H1 (cell line): ENCODE data around the gene GLT8D1. TPM values are rescaled to one million over a fixed set of nuclear protein-coding genes. Genes with fewer than 3 reads are reported as not detected.

Experiments
- CTCF ChIA-PET: fragments of 300-600 bp; sonication (Branson Sonifier 250); formaldehyde crosslinking; loops from one replicate; lab custom pipeline; 2021; ENCODE audit not compliant: partially characterized antibody; lab: Charles Lee
- POLR2A ChIA-PET: fragments of 300-600 bp; sonication (Branson Sonifier 250); formaldehyde crosslinking; loops from one replicate; lab custom pipeline; 2021; ENCODE audit warnings: inconsistent platforms; ENCODE audit not compliant: partially characterized antibody; lab: Charles Lee
- DNase-seq, 2 experiments: peaks; one replicate each; pipeline versions ENCODE4 v3.0.0 to v3.0.0-alpha.2; 2010 to 2022; ENCODE audit warnings: low spot score in 2 of 2, low read depth in 1 of 2, mixed read lengths in 1 of 2
- FAIRE-seq: peaks from 2 replicates; lab custom pipeline; 2011; peaks lifted over from hg19 to GRCh38; lab: Jason Lieb, UNC
- H2AFZ ChIP-seq: 2 replicates; pipeline ENCODE4 v1.8.1; 2012; ENCODE audit warnings: low read length, inconsistent platforms
- H2AK5ac ChIP-seq: 2 replicates; pipeline ENCODE4 v1.6.1; 2013; ENCODE audit warnings: low read depth, low read length
- H2BK120ac ChIP-seq: replicated peaks from 2 replicates; pipeline ENCODE3; 2013; ENCODE audit warnings: low read depth, low read length, inconsistent platforms
- H2BK12ac ChIP-seq: 2 replicates; pipeline ENCODE4 v1.6.1; 2013; ENCODE audit warnings: low read depth, low read length
- H2BK15ac ChIP-seq: 2 replicates; pipeline ENCODE4 v1.6.1; 2013; ENCODE audit warnings: low read length
- H2BK20ac ChIP-seq: 2 replicates; pipeline ENCODE4 v1.6.1; 2013; ENCODE audit warnings: low read length
- H2BK5ac ChIP-seq: 2 replicates; pipeline ENCODE4 v1.6.1; 2013; ENCODE audit warnings: low read depth, low read length
- H3K14ac ChIP-seq: 2 replicates; pipeline ENCODE4 v1.6.1; 2013; ENCODE audit warnings: inconsistent platforms; ENCODE audit not compliant: insufficient read length
- H3K18ac ChIP-seq: 2 replicates; pipeline ENCODE4 v1.6.1; 2013; ENCODE audit warnings: low read length; ENCODE audit errors: extremely low read depth
- H3K23ac ChIP-seq: 2 replicates; pipeline ENCODE4 v1.6.1; 2013; ENCODE audit warnings: inconsistent platforms; ENCODE audit not compliant: insufficient read length
- H3K23me2 ChIP-seq: 2 replicates; pipeline ENCODE4 v1.6.1; 2013; ENCODE audit warnings: low read depth, low read length
- H3K27ac ChIP-seq: 2 replicates; pipeline ENCODE4 v1.6.1; 2011; ENCODE audit warnings: low read depth, low read length, inconsistent platforms
- H3K27me3 ChIP-seq, 4 experiments: replicated peaks in 1 of 4; 1 replicate in 1 of 4; 2 replicates in 3 of 4; pipeline versions ENCODE4 v1.6.1 to v1.8.1; 2011 to 2013; ENCODE audit warnings: low read length in 3 of 4, mild to moderate bottlenecking in 3 of 4, inconsistent platforms in 2 of 4, mixed read lengths in 2 of 4, moderate library complexity in 1 of 4; ENCODE audit not compliant: control insufficient read depth in 3 of 4, insufficient read depth in 3 of 4; ENCODE audit errors: extremely low read depth in 1 of 4
- H3K36me3 ChIP-seq, 4 experiments: 2 replicates each; pipeline versions ENCODE4 v1.6.1 to v1.8.1; 2011 to 2013; ENCODE audit warnings: mild to moderate bottlenecking in 4 of 4, low read length in 3 of 4, moderate library complexity in 2 of 4, control low read depth in 1 of 4, inconsistent platforms in 1 of 4; ENCODE audit not compliant: insufficient read depth in 4 of 4, control insufficient read depth in 2 of 4
- H3K4ac ChIP-seq: replicated peaks from 2 replicates; pipeline ENCODE3; 2013; ENCODE audit warnings: low read length, low read depth, mixed read lengths, inconsistent platforms; ENCODE audit not compliant: insufficient read length
- H3K4me1 ChIP-seq, 4 experiments: replicated peaks in 1 of 4; 1 replicate in 1 of 4; 2 replicates in 3 of 4; pipeline versions ENCODE4 v1.6.1 to v1.8.1; 2011 to 2013; ENCODE audit warnings: low read length in 3 of 4, inconsistent platforms in 2 of 4, mixed read lengths in 1 of 4; ENCODE audit not compliant: insufficient read depth in 4 of 4, control insufficient read depth in 3 of 4
- H3K4me2 ChIP-seq, 2 experiments: 2 replicates each; pipeline versions ENCODE4 v1.6.1 to v1.8.1; 2011 to 2013; ENCODE audit warnings: low read depth in 2 of 2, low read length in 2 of 2, control low read depth in 1 of 2, inconsistent platforms in 1 of 2, mild to moderate bottlenecking in 1 of 2; ENCODE audit not compliant: insufficient read depth in 1 of 2
- H3K4me3 ChIP-seq, 4 experiments: fragments of 200-600, 300-600 bp in 1 of 4; sonication (generic), shearing (Covaris generic), sonication (Bioruptor Twin) in 1 of 4; 2 replicates each; pipeline versions ENCODE4 v1.5.1 to v1.8.1; 2011 to 2016; ENCODE audit warnings: low read length in 4 of 4, low read depth in 3 of 4, control low read depth in 2 of 4, inconsistent platforms in 2 of 4, mild to moderate bottlenecking in 2 of 4, mixed read lengths in 1 of 4, moderate library complexity in 1 of 4; ENCODE audit not compliant: insufficient read depth in 2 of 4; ENCODE audit errors: extremely low read depth in 1 of 4
- H3K56ac ChIP-seq: replicated peaks from 2 replicates; pipeline ENCODE3; 2013; ENCODE audit warnings: low read depth, mild to moderate bottlenecking, mixed read lengths, low read length, inconsistent platforms; ENCODE audit not compliant: insufficient read length
- H3K79me1 ChIP-seq: 2 replicates; pipeline ENCODE4 v1.6.1; 2013; ENCODE audit warnings: low read depth, low read length, control low read depth
- H3K79me2 ChIP-seq, 2 experiments: 2 replicates each; pipeline versions ENCODE4 v1.6.1 to v1.8.1; 2012 to 2013; ENCODE audit warnings: low read length in 2 of 2, mild to moderate bottlenecking in 2 of 2, inconsistent platforms in 1 of 2; ENCODE audit not compliant: insufficient read depth in 2 of 2, control insufficient read depth in 1 of 2
- H3K9ac ChIP-seq, 4 experiments: replicated peaks in 1 of 4; 1 replicate in 1 of 4; 2 replicates in 3 of 4; pipeline versions ENCODE4 v1.6.1 to v1.8.1; 2011 to 2013; ENCODE audit warnings: low read depth in 3 of 4, low read length in 3 of 4, control low read depth in 2 of 4, mild to moderate bottlenecking in 2 of 4, moderate library complexity in 2 of 4, inconsistent platforms in 1 of 4; ENCODE audit errors: extremely low read depth in 1 of 4
- H3K9me3 ChIP-seq, 2 experiments: 2 replicates each; pipeline versions ENCODE4 v1.6.1 to v1.8.1; 2012 to 2013; ENCODE audit warnings: mild to moderate bottlenecking in 2 of 2, moderate library complexity in 2 of 2, control low read depth in 1 of 2, inconsistent platforms in 1 of 2, low read depth in 1 of 2, low read length in 1 of 2, mixed read lengths in 1 of 2; ENCODE audit not compliant: insufficient read depth in 2 of 2
- H4K20me1 ChIP-seq, 2 experiments: replicated peaks in 1 of 2; 2 replicates each; pipeline versions ENCODE3 to v1.8.1; 2011 to 2013; ENCODE audit warnings: inconsistent platforms in 2 of 2, low read length in 2 of 2, mild to moderate bottlenecking in 1 of 2; ENCODE audit not compliant: insufficient read depth in 2 of 2, control insufficient read depth in 1 of 2
- H4K5ac ChIP-seq: 2 replicates; pipeline ENCODE4 v1.6.1; 2013; ENCODE audit warnings: low read length, low read depth, mixed read lengths, inconsistent platforms; ENCODE audit not compliant: insufficient read length
- H4K8ac ChIP-seq: 2 replicates; pipeline ENCODE4 v1.8.0; 2013; ENCODE audit warnings: mild to moderate bottlenecking, moderate library complexity, low read length, inconsistent platforms; ENCODE audit not compliant: insufficient read depth; ENCODE audit errors: extremely low read depth
- H4K91ac ChIP-seq: replicated peaks from 2 replicates; pipeline ENCODE3; 2013; ENCODE audit warnings: low read length, mixed read lengths, inconsistent platforms; ENCODE audit not compliant: insufficient read length
- CTCF ChIP-seq, 3 experiments: IDR thresholded peaks; 1 replicate in 2 of 3; 2 replicates in 1 of 3; pipeline versions ENCODE4 v1.5.1 to v1.6.1; 2011; ENCODE audit warnings: low read length in 3 of 3, mild to moderate bottlenecking in 3 of 3, inconsistent platforms in 2 of 3, low read depth in 1 of 3, moderate library complexity in 1 of 3; ENCODE audit not compliant: insufficient read depth in 1 of 3; ENCODE audit errors: control extremely low read depth in 1 of 3
- EP300 ChIP-seq, 2 experiments: IDR thresholded peaks; 1 replicate in 1 of 2; 2 replicates in 1 of 2; pipeline ENCODE4 v1.6.1; 2011 to 2012; ENCODE audit warnings: low read depth in 2 of 2, low read length in 2 of 2, mild to moderate bottlenecking in 2 of 2, borderline replicate concordance in 1 of 2, inconsistent platforms in 1 of 2, moderate library complexity in 1 of 2
- HDAC2 ChIP-seq, 2 experiments: fragments of 300-600 bp in 1 of 2; sonication (generic) in 1 of 2; IDR thresholded peaks; 2 replicates each; pipeline ENCODE4 v1.6.1; 2011 to 2012; ENCODE audit warnings: low read depth in 2 of 2, low read length in 2 of 2, mild to moderate bottlenecking in 2 of 2, moderate library complexity in 2 of 2, borderline replicate concordance in 1 of 2, inconsistent platforms in 1 of 2
- JUN ChIP-seq: IDR thresholded peaks from 2 replicates; pipeline ENCODE4 v1.6.1; 2011; ENCODE audit warnings: low read depth, mild to moderate bottlenecking, improper control_type of control experiment, low read length
- KDM4A ChIP-seq: IDR thresholded peaks from one replicate; pipeline ENCODE4 v1.7.1; 2012; ENCODE audit warnings: low read depth, mild to moderate bottlenecking, moderate library complexity, low read length, inconsistent platforms; ENCODE audit not compliant: severe bottlenecking
- WGBS, 2 experiments: shearing (Covaris generic) in 1 of 2; methylation state at CpG; one replicate each; pipeline versions ENCODE4 v1.1.6 to v1.1.7; 2013 to 2015; ENCODE audit warnings: low lambda C conversion rate in 2 of 2, mixed read lengths in 2 of 2, inconsistent platforms in 1 of 2, low coverage in 1 of 2, missing lambda C conversion rate in 1 of 2; ENCODE audit not compliant: insufficient replicate concordance in 2 of 2, insufficient coverage in 1 of 2, insufficient read length in 1 of 2; ENCODE audit errors: extremely low coverage in 1 of 2, missing lambda C conversion rate in 1 of 2; 5-methylcytosine and 5-hydroxymethylcytosine counted together
- polyA plus RNA-seq, 7 experiments: library from polyadenylated mRNA; depleted of rRNA in 3 of 7; stranded (reverse) in 5 of 7; unstranded in 2 of 7; fragments of >200 nt in 5 of 7; fragments of 200-250 nt in 2 of 7; gene quantifications; 1 replicate in 5 of 7; 2 replicates in 1 of 7; 4 replicates in 1 of 7; pipeline versions ENCODE4 v1.2.1 to v1.2.3, GENCODE V29; 2011 to 2013; ENCODE audit warnings: missing spikeins in 2 of 7, mixed read lengths in 2 of 7
- total RNA-seq: library from RNA; stranded (reverse); fragmentation: NEBNext Ultra II Directional; extraction: Animal tissue kit (Norgen Biotek cat#: 25700); gene quantifications from 2 replicates; pipeline ENCODE4 v1.2.1, GENCODE V29; 2021
- TF ChIP-seq, protein P1 (sequence below): IDR thresholded peaks from 2 replicates; pipeline ENCODE4 v1.6.1; 2011; ENCODE audit warnings: low read length, improper control_type of control experiment
- TF ChIP-seq, protein P2 (sequence below): IDR thresholded peaks from 2 replicates; pipeline ENCODE4 v1.6.1; 2012; ENCODE audit warnings: inconsistent platforms

GLT8D1 gene
- total and polyA plus RNA-seq, 2 of the 8 experiments (the other 6 are each of a cell fraction or from before 2014, with no cell fraction given) = 29.0 to 33.6 TPM

- no peak overlapping the region for H3K4ac ChIP-seq
- H2AFZ ChIP-seq = no peak overlapping the region
- no peaks in the 10 kb centered on the region for H3K79me1 ChIP-seq
- CTCF ChIA-PET = interaction anchor here (1.3 kb wide), 1 partner anchor 9 kb away, joined by 3 read pairs; no protein-coding TSS in a partner anchor
- H4K5ac ChIP-seq = no peak overlapping the region
- H3K56ac ChIP-seq = no peak overlapping the region
- H2BK5ac ChIP-seq = no peak overlapping the region
- no peaks in the 10 kb centered on the region for H3K4me1 ChIP-seq
- H2BK120ac ChIP-seq = no peak overlapping the region
- H3K23ac ChIP-seq = no peak overlapping the region
- no peak overlapping the region for H3K18ac ChIP-seq
- H3K36me3 ChIP-seq = peaks cover 5 to 58% (median 19%) of the 10 kb centered on the region in 4 experiments; a peak in 7 of 8 replicates
- H3K27ac ChIP-seq = no peak overlapping the region
- H4K8ac ChIP-seq = no peak overlapping the region
- H3K4me2 ChIP-seq = no peak overlapping the region
- H3K14ac ChIP-seq = no peak overlapping the region
- no peak overlapping the region for H2BK20ac ChIP-seq
- no peak overlapping the region for H2AK5ac ChIP-seq
- POLR2A ChIA-PET = interaction anchor here (0.8 to 0.9 kb wide), 2 partner anchors 37 to 67 kb away, joined by 3 read pairs; no protein-coding TSS in a partner anchor
- H4K91ac ChIP-seq = no peak overlapping the region
- no peaks in the 10 kb centered on the region for H4K20me1 ChIP-seq
- no peak for DNase-seq
- H3K9me3 ChIP-seq = no peaks in the 10 kb centered on the region
- no peak overlapping the region; a peak in 1 of 7 replicates for H3K9ac ChIP-seq
- no peak for FAIRE-seq
- no peak overlapping the region for H3K4me3 ChIP-seq
- H3K79me2 ChIP-seq = no peaks in the 10 kb centered on the region
- H2BK12ac ChIP-seq = no peak overlapping the region
- no peaks in the 10 kb centered on the region for H3K27me3 ChIP-seq
- no peak overlapping the region for H2BK15ac ChIP-seq
- WGBS, 2 experiments = 87% methylated on average over 4 of the region's 5 CpGs; no CpG with 5 or more reads in 1 of the 2 experiments
- no peaks in the 10 kb centered on the region for H3K23me2 ChIP-seq
- TF ChIP-seq, protein P1, sequence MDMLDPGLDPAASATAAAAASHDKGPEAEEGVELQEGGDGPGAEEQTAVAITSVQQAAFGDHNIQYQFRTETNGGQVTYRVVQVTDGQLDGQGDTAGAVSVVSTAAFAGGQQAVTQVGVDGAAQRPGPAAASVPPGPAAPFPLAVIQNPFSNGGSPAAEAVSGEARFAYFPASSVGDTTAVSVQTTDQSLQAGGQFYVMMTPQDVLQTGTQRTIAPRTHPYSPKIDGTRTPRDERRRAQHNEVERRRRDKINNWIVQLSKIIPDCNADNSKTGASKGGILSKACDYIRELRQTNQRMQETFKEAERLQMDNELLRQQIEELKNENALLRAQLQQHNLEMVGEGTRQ = no peak
- TF ChIP-seq JUN = no peak
- TF ChIP-seq, protein P2, sequence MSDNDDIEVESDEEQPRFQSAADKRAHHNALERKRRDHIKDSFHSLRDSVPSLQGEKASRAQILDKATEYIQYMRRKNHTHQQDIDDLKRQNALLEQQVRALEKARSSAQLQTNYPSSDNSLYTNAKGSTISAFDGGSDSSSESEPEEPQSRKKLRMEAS = no peak
- TF ChIP-seq CTCF (IDR thresholded peaks at IDR 0.05; ENCODE audit: control extremely low read depth in 1 of 3, insufficient read depth in 1 of 3, low read depth in 1 of 3, low read length in 3 of 3) = no peak
- TF ChIP-seq HDAC2 (IDR thresholded peaks at IDR 0.05; ENCODE audit: borderline replicate concordance in 1 of 2, low read depth in 2 of 2, low read length in 2 of 2) = no peak
- TF ChIP-seq EP300 (IDR thresholded peaks at IDR 0.05; ENCODE audit: borderline replicate concordance in 1 of 2, low read depth in 2 of 2, low read length in 2 of 2) = no peak
- TF ChIP-seq KDM4A = no peak
Observed at GRCh38 chr3:52649461-52650210, 56.0 kb downstream of the GLT8D1 start.
